Measurements from ENCODE around the gene MMP8.

The MMP8 gene, protein sequence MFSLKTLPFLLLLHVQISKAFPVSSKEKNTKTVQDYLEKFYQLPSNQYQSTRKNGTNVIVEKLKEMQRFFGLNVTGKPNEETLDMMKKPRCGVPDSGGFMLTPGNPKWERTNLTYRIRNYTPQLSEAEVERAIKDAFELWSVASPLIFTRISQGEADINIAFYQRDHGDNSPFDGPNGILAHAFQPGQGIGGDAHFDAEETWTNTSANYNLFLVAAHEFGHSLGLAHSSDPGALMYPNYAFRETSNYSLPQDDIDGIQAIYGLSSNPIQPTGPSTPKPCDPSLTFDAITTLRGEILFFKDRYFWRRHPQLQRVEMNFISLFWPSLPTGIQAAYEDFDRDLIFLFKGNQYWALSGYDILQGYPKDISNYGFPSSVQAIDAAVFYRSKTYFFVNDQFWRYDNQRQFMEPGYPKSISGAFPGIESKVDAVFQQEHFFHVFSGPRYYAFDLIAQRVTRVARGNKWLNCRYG

DNA sequence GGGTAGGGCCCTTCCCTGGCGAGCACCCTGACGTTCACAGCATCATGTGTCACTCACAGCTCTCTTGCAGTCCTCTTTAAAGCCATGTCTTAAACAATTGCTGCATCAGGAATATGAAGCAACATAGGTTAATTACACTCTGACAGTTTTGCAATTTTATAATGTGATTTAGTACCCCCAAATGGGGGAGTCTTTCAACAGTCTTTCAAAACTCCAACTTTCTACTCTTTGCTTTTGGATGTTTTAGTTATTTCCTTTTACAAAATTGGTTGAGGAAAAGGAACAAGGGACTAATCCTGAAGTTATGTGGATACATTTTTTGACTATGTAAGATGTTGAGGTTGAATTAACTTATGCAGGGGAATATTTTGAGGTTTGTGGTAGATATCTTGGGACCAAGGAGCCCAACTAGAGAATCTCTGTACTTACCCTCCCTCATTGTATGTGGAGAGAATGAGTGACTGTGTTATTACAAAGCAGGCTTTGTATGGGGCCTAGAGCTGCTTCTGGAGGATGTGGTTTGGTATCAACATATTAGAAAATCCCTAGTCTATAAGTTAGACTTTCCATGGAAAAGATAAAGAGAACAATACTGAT lies at the start of gene MMP8:
TSS of gene MMP8 (minus strand) at position 51 of the 597 bp plus-strand sequence. CDS start 99 bp downstream, outside the sequence.
- in situ Hi-C loops (cut with MboI; ENCODE audit: low sequenced_read_pairs): loop anchor here (25.0 kb wide), 1 partner anchor 212 kb away; no protein-coding TSS in a partner anchor

DNA sequence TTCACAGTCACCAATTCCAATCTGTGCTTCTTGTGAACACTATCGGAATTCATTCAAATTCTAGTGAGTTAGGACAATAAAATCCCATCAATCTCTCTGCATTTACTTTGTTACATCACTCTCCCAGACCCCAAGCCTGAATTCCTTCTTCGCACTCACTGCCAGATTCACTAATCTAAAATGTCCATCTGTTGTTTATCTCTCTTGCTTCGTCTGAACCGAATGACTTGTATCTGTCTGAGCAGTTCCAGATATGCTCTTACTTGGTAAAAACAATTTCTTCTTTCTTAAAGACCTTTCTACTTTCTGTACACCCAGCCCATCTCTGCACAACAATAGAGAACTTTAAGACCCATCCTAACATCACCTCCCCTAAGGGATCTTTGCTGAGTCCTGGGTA lies 48.6 kb upstream of the MMP8 start:
- in situ Hi-C loops (cut with MboI; ENCODE audit: low sequenced_read_pairs): no loop called here

DNA sequence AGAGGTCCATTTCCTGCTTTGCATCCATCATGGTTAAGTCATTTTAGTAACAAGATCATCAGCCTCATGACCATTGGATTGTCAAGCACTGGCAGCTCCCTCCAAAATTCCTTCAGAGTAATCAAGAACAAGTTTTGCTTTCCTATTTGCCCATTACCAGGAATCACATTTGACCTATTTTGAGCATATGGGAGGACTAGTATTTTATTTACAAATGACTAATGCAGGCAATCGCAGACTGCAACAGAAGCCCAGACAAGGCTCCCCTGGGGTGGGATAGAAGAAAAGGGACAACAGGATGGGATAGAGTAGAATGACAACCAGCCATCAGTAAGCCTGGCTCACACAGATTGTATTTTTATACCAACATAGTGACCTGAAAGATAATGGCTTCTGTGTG lies 46.6 kb upstream of the MMP8 start:
- in situ Hi-C loops (cut with MboI; ENCODE audit: low sequenced_read_pairs): no loop called here

DNA sequence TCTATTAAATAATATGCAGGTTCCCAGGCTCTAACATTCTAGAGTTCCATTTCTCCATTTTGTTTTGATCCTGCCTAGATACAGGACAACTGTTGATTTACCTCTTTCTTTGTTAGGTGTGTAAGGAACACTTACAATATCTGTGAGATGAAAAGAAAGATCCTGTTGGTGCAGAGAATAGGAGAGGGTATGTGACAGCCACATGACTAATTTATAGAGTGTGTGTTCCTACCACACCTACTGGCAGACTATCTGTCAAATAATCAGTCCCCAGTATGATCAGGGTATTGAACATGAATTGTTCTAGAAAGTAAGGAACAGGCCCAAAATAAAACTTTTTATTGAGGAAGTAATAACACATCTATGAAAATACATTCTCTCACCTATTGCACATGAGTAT lies 45.4 kb upstream of the MMP8 start:
- in situ Hi-C loops (cut with MboI; ENCODE audit: low sequenced_read_pairs): no loop called here

DNA sequence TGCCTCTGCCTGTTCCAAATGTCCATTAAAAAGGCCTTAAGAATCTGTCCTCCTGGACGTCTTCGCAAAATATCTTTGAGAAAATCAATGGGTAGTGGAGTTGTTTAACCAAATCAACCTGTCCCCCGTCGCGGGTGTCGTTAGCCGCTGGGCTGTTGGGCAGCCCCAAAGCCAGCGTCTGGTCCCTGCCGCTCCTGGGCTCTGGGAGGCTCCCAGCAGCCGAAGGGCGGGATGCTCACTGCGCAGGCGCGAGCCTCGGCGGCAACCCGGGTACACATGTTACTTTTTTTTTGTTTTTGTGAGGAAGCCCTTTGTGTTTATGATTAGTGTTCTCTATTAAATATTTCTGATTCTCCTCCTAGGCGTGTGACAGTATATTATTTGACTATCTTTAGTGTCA lies 43.0 kb upstream of the MMP8 start:
- in situ Hi-C loops (cut with MboI; ENCODE audit: low sequenced_read_pairs): no loop called here

DNA sequence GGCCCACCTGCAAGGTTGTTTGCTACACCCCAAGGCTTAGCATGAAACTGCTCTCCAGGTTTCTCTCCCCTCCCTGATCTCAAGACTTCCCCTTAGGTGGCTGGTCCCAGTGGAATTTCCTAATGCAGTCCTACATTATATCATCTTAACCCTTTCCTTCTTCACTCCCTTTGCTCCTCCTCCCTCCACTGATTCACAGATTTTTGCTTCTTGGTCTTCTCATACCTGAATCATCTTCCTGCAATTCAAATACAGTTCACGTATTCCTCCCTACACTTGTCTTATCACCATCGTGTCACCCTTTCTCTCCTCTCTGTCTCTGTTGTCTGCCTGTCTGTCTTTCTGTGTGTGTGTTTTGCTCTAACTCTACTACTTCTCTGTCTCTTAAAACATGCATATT lies 38.7 kb upstream of the MMP8 start:
- in situ Hi-C loops (cut with MboI; ENCODE audit: low sequenced_read_pairs): no loop called here

DNA sequence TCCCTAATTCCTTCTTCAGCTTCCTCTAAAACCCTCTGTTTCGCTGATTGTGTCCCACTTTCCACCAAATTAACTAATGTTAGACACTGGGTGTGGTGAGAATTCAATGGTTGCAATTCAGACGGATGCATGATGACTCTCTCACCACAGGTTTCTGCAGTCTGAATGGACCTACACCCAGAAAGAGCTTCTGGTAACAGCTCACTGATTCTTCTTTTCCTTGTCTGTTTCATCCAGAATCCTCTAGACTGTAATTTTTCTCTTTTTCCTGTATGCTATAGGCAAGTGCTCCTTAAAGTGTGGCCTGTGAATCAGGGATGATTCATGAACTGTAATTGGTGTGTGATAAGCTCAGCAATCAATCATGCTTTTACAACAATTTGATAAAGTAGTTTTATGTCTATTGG lies 37.6 kb upstream of the MMP8 start:
- in situ Hi-C loops (cut with MboI; ENCODE audit: low sequenced_read_pairs): no loop called here

DNA sequence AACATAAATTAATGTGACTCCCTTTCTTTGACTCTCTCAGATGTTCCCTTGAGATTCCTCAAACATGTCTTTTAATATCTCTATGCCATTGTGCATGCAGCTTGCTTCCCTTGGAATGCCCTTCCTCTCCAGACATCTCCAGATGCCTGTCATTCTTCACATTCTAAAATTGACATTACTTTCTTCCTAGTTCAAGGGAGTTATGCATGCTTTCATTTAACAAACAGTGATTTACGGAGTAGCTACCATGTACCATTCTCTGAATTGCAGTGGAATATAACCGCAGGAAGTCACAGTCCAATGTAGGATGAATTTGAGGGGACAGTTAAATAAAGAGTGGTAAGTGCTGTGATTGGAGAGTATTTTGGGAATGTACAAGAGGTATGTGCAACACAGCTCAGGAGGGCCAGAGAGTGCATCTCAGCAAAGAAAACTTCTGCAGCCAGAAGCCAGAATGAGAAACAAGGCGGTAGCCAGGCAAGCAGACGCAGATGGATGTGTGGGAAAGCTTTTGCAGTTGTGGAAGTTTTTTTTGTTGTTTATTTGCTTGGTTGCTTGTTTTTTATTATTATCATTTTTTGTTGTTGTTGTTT lies 37.0 kb upstream of the MMP8 start:
- in situ Hi-C loops (cut with MboI; ENCODE audit: low sequenced_read_pairs): no loop called here

DNA sequence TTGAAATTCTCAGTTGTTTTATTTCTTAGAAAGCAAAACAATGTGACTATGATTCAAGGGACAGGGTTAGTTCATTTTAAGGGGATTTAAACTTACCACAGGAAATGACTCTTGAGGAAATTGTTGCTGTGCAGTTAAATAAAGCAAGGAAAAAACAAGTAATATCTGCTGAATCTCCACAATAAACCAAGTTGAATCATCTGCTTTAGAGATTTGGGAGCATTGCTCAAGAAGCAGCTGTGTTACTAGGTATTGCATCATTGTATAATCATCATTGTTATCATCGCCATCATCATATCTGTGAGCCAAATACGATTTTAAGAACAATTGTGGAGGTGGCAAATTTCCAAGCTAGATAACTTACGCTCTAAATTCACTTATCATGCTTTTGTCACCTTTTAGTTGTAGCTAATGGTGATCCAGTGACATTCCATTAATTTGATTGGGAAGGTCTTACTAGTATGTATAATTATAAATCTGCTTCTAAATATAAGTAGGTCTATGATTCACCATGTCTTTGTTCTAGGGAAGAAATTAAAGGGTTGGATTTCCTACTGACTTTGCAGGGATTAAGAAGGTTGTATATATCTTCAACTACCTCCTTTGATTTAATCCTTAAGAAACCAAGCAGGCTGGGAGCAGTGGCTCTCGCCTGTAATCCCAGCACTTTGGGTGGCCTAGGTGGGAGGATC lies 35.7 kb upstream of the MMP8 start:
- in situ Hi-C loops (cut with MboI; ENCODE audit: low sequenced_read_pairs): no loop called here

DNA sequence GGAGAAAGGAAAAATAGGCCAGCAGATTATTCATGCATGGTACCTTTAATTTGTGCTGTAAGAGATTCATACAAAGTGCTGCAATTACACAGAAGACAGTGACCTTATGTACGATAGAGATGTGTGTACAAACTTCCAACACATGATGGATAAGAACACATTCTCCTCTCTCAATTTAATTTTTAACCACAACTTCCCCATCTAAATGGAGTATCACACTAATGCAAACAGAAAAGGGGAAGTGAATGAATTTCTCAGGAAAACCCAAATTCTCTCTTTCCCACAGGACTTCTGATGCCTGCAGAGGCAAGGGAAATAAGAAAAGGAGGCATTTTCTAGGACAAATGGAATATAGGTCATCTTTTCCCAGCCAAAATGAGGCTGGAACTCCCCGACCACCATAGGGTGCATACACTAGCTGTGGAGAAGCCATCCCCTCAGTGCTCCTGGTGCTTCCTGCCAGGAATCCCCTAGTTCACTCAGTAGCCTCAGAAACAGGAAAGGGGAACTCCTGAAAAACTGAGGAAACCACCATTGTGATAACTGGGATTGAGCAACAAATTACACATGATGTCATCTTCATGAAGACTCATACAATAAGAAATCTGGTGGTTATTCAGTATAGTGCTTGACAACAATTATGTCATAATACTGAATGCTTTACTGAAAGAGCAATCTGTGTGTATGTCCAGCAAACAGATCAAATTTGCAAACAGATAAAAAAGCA lies 33.2 kb upstream of the MMP8 start:
- in situ Hi-C loops (cut with MboI; ENCODE audit: low sequenced_read_pairs): no loop called here

DNA sequence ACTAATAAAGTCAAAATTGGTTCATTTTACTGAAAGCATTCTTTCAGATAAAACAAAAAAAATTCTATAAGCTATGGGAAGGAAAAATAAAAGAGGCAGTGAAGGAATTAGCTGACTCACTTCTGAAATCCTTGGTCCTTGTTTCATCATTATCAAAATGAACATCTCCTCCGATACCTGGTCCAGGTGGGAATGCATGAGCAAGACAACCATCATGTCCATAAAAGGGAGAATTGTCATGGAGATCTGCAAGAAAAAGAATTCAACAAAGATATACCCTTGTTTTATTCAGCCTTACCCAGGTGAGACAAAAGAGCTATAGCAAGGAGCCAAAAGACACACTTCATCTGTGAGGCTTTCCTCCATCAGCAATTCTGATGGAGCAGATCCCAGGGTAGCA lies 28.5 kb upstream of the MMP8 start:
- in situ Hi-C loops (cut with MboI; ENCODE audit: low sequenced_read_pairs): no loop called here

DNA sequence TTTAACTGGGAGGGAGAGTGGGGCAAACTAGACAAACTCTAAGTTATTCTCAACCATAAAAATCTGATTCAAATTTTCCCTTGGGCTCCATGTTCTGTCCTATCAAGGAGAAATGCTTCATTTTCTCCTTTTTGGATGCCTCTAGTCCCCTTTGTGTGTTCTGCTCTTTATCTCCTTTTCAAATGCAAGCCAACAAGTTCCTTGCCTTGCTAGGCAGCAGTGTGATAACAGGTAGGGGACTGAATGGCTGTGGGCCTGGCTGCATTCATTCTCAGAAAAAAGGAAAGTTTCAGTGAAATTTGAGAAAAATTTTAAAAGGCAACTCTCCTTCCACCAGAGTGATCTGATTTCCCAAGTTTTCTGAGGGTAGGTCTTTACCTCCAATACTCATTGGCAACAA lies 26.9 kb upstream of the MMP8 start:
- in situ Hi-C loops (cut with MboI; ENCODE audit: low sequenced_read_pairs): no loop called here

DNA sequence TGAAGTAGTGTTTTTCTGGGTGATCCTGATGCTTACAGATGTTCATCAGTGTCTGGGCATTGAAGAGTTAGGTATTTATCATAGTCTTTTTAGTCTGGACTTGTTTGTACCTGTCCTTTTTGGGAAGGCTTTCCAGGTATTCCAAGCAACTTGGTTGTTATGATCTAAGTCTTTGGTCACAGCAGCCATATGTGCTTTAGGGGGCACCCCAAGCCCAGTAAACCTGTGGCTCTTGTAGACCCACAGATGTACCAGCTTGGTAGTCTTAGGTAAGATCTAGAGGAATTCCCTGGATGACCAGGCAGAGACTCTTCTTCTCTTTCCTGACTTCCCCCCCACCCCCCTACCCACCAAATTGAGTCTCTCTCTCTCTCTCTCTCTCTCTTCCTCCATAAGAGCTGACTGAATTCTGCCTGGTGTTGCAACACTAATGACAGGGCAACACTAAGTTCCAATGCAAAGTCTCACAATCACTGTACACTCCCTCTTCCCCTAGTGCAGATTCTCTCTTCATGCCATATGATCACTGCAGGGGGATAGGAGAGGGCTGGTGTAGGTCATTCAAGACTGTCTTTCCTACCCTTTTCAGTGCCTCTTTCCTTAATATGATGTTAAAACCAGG lies 24.5 kb upstream of the MMP8 start:
- in situ Hi-C loops (cut with MboI; ENCODE audit: low sequenced_read_pairs): loop anchor here (25.0 kb wide), 1 partner anchor 188 kb away; no protein-coding TSS in a partner anchor

DNA sequence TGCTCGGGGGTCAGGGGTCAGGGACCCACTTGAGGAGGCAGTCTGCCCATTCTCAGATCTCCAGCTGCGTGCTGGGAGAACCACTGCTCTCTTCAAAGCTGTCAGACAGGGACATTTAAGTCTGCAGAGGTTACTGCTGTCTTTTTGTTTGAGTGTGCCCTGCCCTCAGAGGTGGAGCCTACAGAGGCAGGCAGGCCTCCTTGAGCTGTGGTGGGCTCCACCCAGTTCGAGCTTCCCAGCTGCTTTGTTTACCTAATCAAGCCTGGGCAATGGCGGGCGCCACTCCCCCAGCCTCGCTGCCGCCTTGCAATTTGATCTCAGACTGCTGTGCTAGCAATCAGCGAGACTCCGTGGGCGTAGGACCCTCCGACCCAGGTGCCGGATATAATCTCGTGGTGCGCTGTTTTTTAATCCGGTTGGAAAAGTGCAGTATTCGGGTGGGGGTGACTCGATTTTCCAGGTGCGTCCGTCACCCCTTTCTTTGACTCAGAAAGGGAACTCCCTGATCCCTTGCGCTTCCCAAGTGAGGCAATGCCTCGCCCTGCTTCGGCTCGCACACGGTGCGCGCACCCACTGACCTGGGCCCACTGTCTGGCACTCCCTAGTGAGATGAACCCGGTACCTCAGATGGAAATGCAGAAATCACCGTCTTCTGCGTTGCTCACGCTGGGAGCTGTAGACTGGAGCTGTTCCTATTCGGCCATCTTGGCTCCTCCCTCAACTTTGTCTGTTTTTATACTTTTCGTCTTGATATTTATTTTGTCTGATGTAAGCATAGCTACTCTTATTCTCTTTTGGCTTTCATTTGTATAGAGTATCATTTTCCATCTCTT lies 22.2 kb upstream of the MMP8 start:
- in situ Hi-C loops (cut with MboI; ENCODE audit: low sequenced_read_pairs): loop anchor here (25.0 kb wide), 1 partner anchor 190 kb away; no protein-coding TSS in a partner anchor

DNA sequence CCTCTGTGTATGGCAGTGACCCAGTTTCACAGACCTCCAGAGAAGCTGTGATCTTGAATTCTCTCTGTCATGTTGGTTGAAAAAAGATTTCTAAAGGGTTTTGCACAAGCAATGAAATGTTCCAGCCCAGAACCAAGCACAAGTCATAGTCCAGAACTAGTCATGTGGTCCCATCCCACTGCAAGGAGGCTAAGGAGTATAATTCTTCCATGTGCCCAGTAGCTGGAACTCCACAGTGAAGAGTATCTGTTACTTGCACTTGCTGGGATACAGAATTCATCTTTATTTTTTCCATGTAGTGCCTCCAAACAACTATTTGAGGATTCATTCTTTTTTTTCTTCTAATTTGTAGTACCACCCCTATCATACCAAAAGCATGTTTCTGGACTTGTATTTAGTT lies 9.9 kb upstream of the MMP8 start:
- in situ Hi-C loops (cut with MboI; ENCODE audit: low sequenced_read_pairs): loop anchor here (25.0 kb wide), 1 partner anchor 203 kb away; no protein-coding TSS in a partner anchor

DNA sequence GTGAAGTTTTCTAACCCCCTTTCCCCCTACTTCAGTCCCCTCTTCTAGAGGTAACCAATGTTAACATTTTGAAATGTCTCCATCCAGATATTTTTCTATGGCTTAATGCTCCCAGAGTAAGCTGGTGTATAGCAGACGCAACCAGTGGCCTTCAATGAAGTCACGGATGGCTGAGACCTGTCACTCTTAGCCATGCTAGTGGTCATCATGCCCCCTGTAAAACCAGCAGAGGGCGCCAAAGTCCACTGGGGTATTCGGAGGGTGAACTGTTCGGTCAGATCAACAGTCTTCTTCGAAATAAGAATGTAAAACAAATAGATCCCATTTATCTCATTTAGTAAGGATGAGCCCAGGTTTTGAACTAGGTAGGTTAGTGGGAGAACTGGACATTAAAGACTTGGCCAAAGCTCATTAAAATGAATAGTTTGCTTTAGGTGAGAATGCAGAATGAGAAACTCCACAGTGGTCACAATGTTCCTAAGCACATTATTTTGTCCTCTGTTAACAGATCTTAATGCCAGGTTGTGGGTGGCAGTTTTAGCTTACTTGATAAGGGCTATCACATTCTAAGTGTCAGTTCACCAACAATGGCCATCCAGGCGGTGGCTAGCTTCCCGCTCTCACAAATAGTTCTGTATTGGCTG lies 8.6 kb upstream of the MMP8 start:
- in situ Hi-C loops (cut with MboI; ENCODE audit: low sequenced_read_pairs): loop anchor here (25.0 kb wide), 1 partner anchor 204 kb away; no protein-coding TSS in a partner anchor

DNA sequence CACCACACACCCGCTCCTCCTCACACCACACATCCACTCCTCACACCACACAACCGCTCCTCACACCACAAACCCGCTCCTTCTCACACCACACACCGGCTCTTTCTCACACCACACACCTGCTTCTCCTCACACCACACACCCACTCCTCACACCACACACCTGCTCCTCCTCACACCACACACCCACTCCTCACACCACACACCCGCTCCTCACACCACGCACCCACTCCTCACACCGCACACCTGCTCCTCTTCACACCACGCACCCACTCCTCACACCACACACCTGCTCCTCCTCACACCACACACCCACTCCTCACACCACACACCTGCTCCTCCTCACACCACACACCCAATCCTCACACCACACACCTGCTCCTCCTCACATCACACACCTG lies 6.2 kb upstream of the MMP8 start:
- in situ Hi-C loops (cut with MboI; ENCODE audit: low sequenced_read_pairs): loop anchor here (25.0 kb wide), 1 partner anchor 206 kb away; no protein-coding TSS in a partner anchor

Measured in HL-60/S4 treated with retinoic acid at 250 ng/mL for 4 days and 3 days (cell line).